Muscle of back (tissue), 13 donors: ENCODE data around the gene ALPK1. TPM values are rescaled to one million over a fixed set of nuclear protein-coding genes. Genes with fewer than 3 reads are reported as not detected.
"Not testable (repeated sequence)": the region's sequence is repeated elsewhere in the genome, so short reads cannot be mapped to it uniquely, and the experiment has no call there.

ENCODE experiments used
- DNase-seq, 3 donors: peaks; one replicate each; pipeline versions ENCODE4 v3.0.0 to v3.0.0-alpha.2; 2013
- long read RNA-seq, 9 donors: transcript quantifications; one replicate each; lab custom pipeline, GENCODE V29; 2026
- polyA plus RNA-seq, 10 donors: library from polyadenylated mRNA; unstranded; fragments of 120-200 nt; gene quantifications; one replicate each; pipeline ENCODE4 v1.2.1, GENCODE V29; 2013; ENCODE audit not compliant: insufficient read length in 10 of 10

The ALPK1 gene
- polyA plus RNA-seq = 10 to 100 TPM in 1 of 10 donors, 1 to 10 TPM in 9; 3.8 to 10.6 (median 6.7) TPM
- long read RNA-seq, donor 1, full-length matches to known transcripts = 3 of 3 reads
- long read RNA-seq, donor 1, partial matches to known transcripts = 0 of 3 reads
- long read RNA-seq, donor 1, other reads (novel, unspliced or antisense) = 0 of 3 reads
- long read RNA-seq, donor 2 = 0 reads
- long read RNA-seq, donor 3 = 0 reads
- long read RNA-seq, donor 4 = 0 reads
- long read RNA-seq, donor 5 = 0 reads
- long read RNA-seq, donor 6 = 0 reads
- long read RNA-seq, donor 7 = 0 reads
- long read RNA-seq, donor 8, partial matches to known transcripts = 0 of 1 reads
- long read RNA-seq, donor 8, other reads (novel, unspliced or antisense) = 0 of 1 reads
- long read RNA-seq, donor 9 = 0 reads

GRCh38 chr4:112296949-112297880 is at the start of gene ALPK1:
Gene ALPK1 (plus strand): TSS chr4:112297369.
- peak; percentile 84 to 90 (median 86) for DNase-seq

GRCh38 chr4:112251019-112251643 is 46.0 kb upstream of the ALPK1 start:
- DNase-seq = no peak

GRCh38 chr4:112252234-112252633 is 44.9 kb upstream of the ALPK1 start:
- no peak for DNase-seq

- no peak for DNase-seq
Observed at GRCh38 chr4:112253382-112254000, 43.7 kb upstream of the ALPK1 start.

- no peak for DNase-seq
Observed at GRCh38 chr4:112257098-112257497, 40.1 kb upstream of the ALPK1 start.

- peak; percentile 15 to 31 (median 27) for DNase-seq
Observed at GRCh38 chr4:112266823-112267222, 30.3 kb upstream of the ALPK1 start.

GRCh38 chr4:112270051-112270450 is 27.1 kb upstream of the ALPK1 start:
- DNase-seq = no peak

- DNase-seq = peak in 1 of 3 donors; percentile 64
Observed at GRCh38 chr4:112270640-112271421, 26.3 kb upstream of the ALPK1 start.

GRCh38 chr4:112272292-112272691 is 24.9 kb upstream of the ALPK1 start:
- DNase-seq = no peak

- DNase-seq = no peak
Observed at GRCh38 chr4:112274959-112275358, 22.2 kb upstream of the ALPK1 start.

GRCh38 chr4:112276113-112276512 is 21.1 kb upstream of the ALPK1 start:
- no peak for DNase-seq

- DNase-seq = no peak
Observed at GRCh38 chr4:112277220-112277619, 19.9 kb upstream of the ALPK1 start.

- DNase-seq = no peak
Observed at GRCh38 chr4:112277705-112278448, 19.3 kb upstream of the ALPK1 start.

- DNase-seq = no peak
Observed at GRCh38 chr4:112279025-112279881, 17.9 kb upstream of the ALPK1 start.

- no peak for DNase-seq
Observed at GRCh38 chr4:112279882-112280315, 17.3 kb upstream of the ALPK1 start.

GRCh38 chr4:112280386-112281056 is 16.6 kb upstream of the ALPK1 start:
- DNase-seq = no peak

GRCh38 chr4:112281895-112282398 is 15.2 kb upstream of the ALPK1 start:
- not testable (repeated sequence) for DNase-seq
